Testis (tissue), 2 donors: ENCODE data around the gene CYB5B.

Experiments
- POLR2A ChIP-seq: fragments of 450-650 bp; IDR thresholded peaks from one replicate; pipeline ENCODE4 v1.6.1; 2017; ENCODE audit warnings: antibody characterized with exemption, mild to moderate bottlenecking, moderate library complexity
- TF ChIP-seq, protein P1 (sequence below), 3 experiments: fragments of 450-650 bp in 2 of 3; fragments of 200-600 bp in 1 of 3; sonication (generic) in 1 of 3; IDR thresholded peaks; one replicate each; pipeline ENCODE4 v1.5.1; 2016 to 2019; ENCODE audit warnings: antibody characterized with exemption in 3 of 3, mild to moderate bottlenecking in 2 of 3, moderate library complexity in 1 of 3

DNA sequence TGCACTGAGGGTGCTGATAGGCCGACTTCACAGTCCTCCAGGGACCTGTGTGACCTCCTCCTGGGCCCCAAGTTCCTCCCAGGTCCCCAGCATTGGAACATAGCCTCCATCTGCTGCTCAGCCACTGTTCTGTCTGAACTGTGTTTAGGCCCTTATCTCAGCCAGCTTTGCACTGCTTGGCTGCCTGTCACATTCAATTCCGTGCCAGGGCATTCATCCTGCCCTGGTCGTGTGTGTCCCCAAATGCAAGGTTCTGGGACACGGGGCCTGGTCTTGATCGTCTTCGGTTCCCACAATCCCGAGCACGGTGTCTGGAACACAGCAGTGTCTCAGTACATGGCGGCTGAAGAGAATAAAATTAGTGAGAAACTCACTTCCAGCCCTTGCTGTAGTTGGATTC lies 71.4 kb downstream of the CYB5B start:
- TF ChIP-seq, protein P1, sequence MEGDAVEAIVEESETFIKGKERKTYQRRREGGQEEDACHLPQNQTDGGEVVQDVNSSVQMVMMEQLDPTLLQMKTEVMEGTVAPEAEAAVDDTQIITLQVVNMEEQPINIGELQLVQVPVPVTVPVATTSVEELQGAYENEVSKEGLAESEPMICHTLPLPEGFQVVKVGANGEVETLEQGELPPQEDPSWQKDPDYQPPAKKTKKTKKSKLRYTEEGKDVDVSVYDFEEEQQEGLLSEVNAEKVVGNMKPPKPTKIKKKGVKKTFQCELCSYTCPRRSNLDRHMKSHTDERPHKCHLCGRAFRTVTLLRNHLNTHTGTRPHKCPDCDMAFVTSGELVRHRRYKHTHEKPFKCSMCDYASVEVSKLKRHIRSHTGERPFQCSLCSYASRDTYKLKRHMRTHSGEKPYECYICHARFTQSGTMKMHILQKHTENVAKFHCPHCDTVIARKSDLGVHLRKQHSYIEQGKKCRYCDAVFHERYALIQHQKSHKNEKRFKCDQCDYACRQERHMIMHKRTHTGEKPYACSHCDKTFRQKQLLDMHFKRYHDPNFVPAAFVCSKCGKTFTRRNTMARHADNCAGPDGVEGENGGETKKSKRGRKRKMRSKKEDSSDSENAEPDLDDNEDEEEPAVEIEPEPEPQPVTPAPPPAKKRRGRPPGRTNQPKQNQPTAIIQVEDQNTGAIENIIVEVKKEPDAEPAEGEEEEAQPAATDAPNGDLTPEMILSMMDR (IDR thresholded peaks at IDR 0.05): no peak
- TF ChIP-seq POLR2A: no peak
